ENCODE results near the gene DRD4. TPM values are rescaled to one million over a fixed set of nuclear protein-coding genes. Genes with fewer than 3 reads are reported as not detected.
A peak's percentile ranks its signal among the peaks of the same experiment; 100 is the strongest.

The DRD4 gene
- total and polyA plus RNA-seq, 2 of the 8 experiments (the other 6 are each of a cell fraction or from before 2014, with no cell fraction given), result 3.4 to 4.9 TPM

DNA sequence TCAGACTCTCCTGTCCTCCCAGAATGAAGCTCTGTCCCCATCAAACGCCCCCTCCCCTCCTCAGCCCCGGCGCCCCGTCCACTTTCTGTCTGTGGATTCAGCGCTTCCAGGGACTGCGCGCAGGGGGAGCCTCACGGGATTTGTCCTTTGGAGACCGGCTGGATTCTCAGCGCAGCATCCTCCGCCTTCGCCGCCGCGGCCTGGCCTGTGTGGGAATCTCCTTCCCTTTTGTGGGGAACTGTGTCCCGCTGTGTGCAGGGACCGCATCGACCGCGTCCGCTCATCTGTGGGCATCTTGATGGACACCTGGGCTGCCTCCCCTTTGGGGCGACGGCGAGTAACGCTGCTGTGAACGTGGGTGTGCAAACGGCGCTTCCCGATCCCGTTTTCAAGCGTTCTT lies 9.0 kb upstream of the DRD4 start:
- no peak overlapping the region for H3K18ac ChIP-seq (ENCODE audit: extremely low read depth, low read length)
- H3K56ac ChIP-seq (replicated peaks; ENCODE audit: insufficient read length, low read depth, low read length), result no peak overlapping the region
- H4K20me1 ChIP-seq (replicated peaks in 1 of 2; ENCODE audit: control insufficient read depth in 1 of 2, insufficient read depth in 2 of 2, low read length in 2 of 2), result peaks cover 0 to 7% of the 10 kb centered on the region in 2 experiments
- H3K4ac ChIP-seq (replicated peaks; ENCODE audit: insufficient read length, low read depth, low read length), result no peak overlapping the region
- peaks cover 0 to 6% (median under 1%) of the 10 kb centered on the region in 4 experiments; a peak in 2 of 7 replicates for H3K4me1 ChIP-seq (replicated peaks in 1 of 4; ENCODE audit: control insufficient read depth in 3 of 4, insufficient read depth in 4 of 4, low read length in 3 of 4)
- no peak overlapping the region for H4K8ac ChIP-seq (ENCODE audit: extremely low read depth, insufficient read depth, low read length)
- POLR2A ChIA-PET (ENCODE audit: partially characterized antibody), result interaction anchor here (1.0 kb wide), 1 partner anchor 65 kb away, joined by 3 read pairs; no protein-coding TSS in a partner anchor
- no peaks in the 10 kb centered on the region; the same call in 1 of the 2 replicates for H3K23me2 ChIP-seq (ENCODE audit: low read depth, low read length)
- no peak overlapping the region for H3K27ac ChIP-seq (ENCODE audit: low read depth, low read length)
- H3K4me3 ChIP-seq (ENCODE audit: extremely low read depth in 1 of 4, insufficient read depth in 2 of 4, low read depth in 3 of 4, low read length in 4 of 4), result no peak overlapping the region
- H2BK15ac ChIP-seq (ENCODE audit: low read length), result no peak overlapping the region
- no peak overlapping the region for H3K4me2 ChIP-seq (ENCODE audit: insufficient read depth in 1 of 2, low read depth in 2 of 2, low read length in 2 of 2)
- no peaks in the 10 kb centered on the region for H3K79me2 ChIP-seq (ENCODE audit: control insufficient read depth in 1 of 2, insufficient read depth in 2 of 2, low read length in 2 of 2)
- CTCF ChIA-PET (ENCODE audit: partially characterized antibody), result interaction anchor here (1.5 kb wide), 1 partner anchor 32 kb away, joined by 3 read pairs; no protein-coding TSS in a partner anchor
- FAIRE-seq (no peak), DNase-seq (ENCODE audit: low read depth in 1 of 2, low spot score in 2 of 2) (peak in 1 of 2 experiments; percentile 46)
- WGBS, 2 experiments (ENCODE audit: extremely low coverage in 1 of 2, insufficient coverage in 1 of 2, insufficient read length in 1 of 2, insufficient replicate concordance in 2 of 2, low coverage in 1 of 2, low lambda C conversion rate in 2 of 2, missing lambda C conversion rate in 1 of 2), result 90% methylated on average over 29 of the region's 31 CpGs; no CpG with 5 or more reads in 1 of the 2 experiments
- no peak overlapping the region for H2BK12ac ChIP-seq (ENCODE audit: low read depth, low read length)
- no peak overlapping the region for H2AFZ ChIP-seq (ENCODE audit: low read length)
- no peak overlapping the region for H3K23ac ChIP-seq (ENCODE audit: insufficient read length)
- H3K9ac ChIP-seq (replicated peaks in 1 of 4; ENCODE audit: extremely low read depth in 1 of 4, low read depth in 3 of 4, low read length in 3 of 4), result no peak overlapping the region
- H4K5ac ChIP-seq (ENCODE audit: insufficient read length, low read depth, low read length), result no peak overlapping the region
- H2BK120ac ChIP-seq (replicated peaks; ENCODE audit: low read depth, low read length), result no peak overlapping the region
- no peak overlapping the region for H3K14ac ChIP-seq (ENCODE audit: insufficient read length)
- H3K27me3 ChIP-seq (replicated peaks in 1 of 4; ENCODE audit: control insufficient read depth in 3 of 4, extremely low read depth in 1 of 4, insufficient read depth in 3 of 4, low read length in 3 of 4), result peaks cover 3 to 14% (median 10%) of the 10 kb centered on the region in 4 experiments; a peak in 6 of 7 replicates
- no peaks in the 10 kb centered on the region for H3K36me3 ChIP-seq (ENCODE audit: control insufficient read depth in 2 of 4, insufficient read depth in 4 of 4, low read length in 3 of 4)
- no peak overlapping the region for H2BK5ac ChIP-seq (ENCODE audit: low read depth, low read length)
- H2BK20ac ChIP-seq (ENCODE audit: low read length), result no peak overlapping the region
- H4K91ac ChIP-seq (replicated peaks; ENCODE audit: insufficient read length, low read length), result no peak overlapping the region
- H3K79me1 ChIP-seq (ENCODE audit: low read depth, low read length), result no peaks in the 10 kb centered on the region
- no peaks in the 10 kb centered on the region for H3K9me3 ChIP-seq (ENCODE audit: insufficient read depth in 2 of 2, low read depth in 1 of 2, low read length in 1 of 2)
- H2AK5ac ChIP-seq (ENCODE audit: low read depth, low read length), result no peak overlapping the region
- no peak for TF ChIP-seq HDAC6 (IDR thresholded peaks at IDR 0.05; ENCODE audit: low read depth, low read length)
- no peak for TF ChIP-seq EP300 (IDR thresholded peaks at IDR 0.05; ENCODE audit: borderline replicate concordance in 1 of 2, low read depth in 2 of 2, low read length in 2 of 2)
- no peak for TF ChIP-seq CEBPB (IDR thresholded peaks at IDR 0.05; ENCODE audit: low read depth, low read length)
- no peak for TF ChIP-seq SIN3A (conservative IDR thresholded peaks at IDR 0.05 in 1 of 2, IDR thresholded peaks at IDR 0.05 in 1 of 2; ENCODE audit: low read depth in 1 of 2, low read length in 2 of 2)
- TF ChIP-seq EZH2 (IDR thresholded peaks at IDR 0.05; ENCODE audit: low read depth, low read length, severe bottlenecking), result peak; percentile 21

Data from H1 (cell line).